Karpas-422 (cell line): Measurements from ENCODE around the gene DEF6. TPM values are rescaled to one million over a fixed set of nuclear protein-coding genes. Genes with fewer than 3 reads are reported as not detected.

Source experiments
- DNase-seq: peaks from one replicate; pipeline ENCODE4 v3.0.0-alpha.2; 2015
- H2AFZ ChIP-seq: fragments of 200-600 bp; sonication (generic); 2 replicates; pipeline ENCODE4 v1.6.1; 2014; ENCODE audit warnings: antibody characterized with exemption, low read length, mixed read lengths
- H3K27ac ChIP-seq: fragments of 200-600 bp; sonication (generic); 2 replicates; pipeline ENCODE4 v1.5.1; 2014; ENCODE audit warnings: mild to moderate bottlenecking, low read length, moderate library complexity
- H3K27me3 ChIP-seq: fragments of 200-600 bp; sonication (generic); 2 replicates; pipeline ENCODE4 v1.6.1; 2014; ENCODE audit warnings: low read length, mixed read lengths
- H3K36me3 ChIP-seq: fragments of 200-600 bp; sonication (generic); 2 replicates; pipeline ENCODE4 v1.6.1; 2014; ENCODE audit warnings: low read length, mixed read lengths; ENCODE audit not compliant: insufficient read depth
- H3K4me1 ChIP-seq: fragments of 200-600 bp; sonication (generic); 2 replicates; pipeline ENCODE4 v1.6.1; 2014; ENCODE audit warnings: mild to moderate bottlenecking, low read length, mixed read lengths
- H3K4me2 ChIP-seq: fragments of 200-600 bp; sonication (generic); 2 replicates; pipeline ENCODE4 v1.6.1; 2014; ENCODE audit warnings: low read length, low read depth, mild to moderate bottlenecking; ENCODE audit not compliant: poor library complexity, severe bottlenecking
- H3K4me3 ChIP-seq: fragments of 200-600 bp; sonication (generic); 2 replicates; pipeline ENCODE4 v1.5.1; 2014; ENCODE audit warnings: mild to moderate bottlenecking, antibody characterized with exemption, low read length, mixed read lengths
- H3K79me2 ChIP-seq: fragments of 200-600 bp; sonication (generic); 2 replicates; pipeline ENCODE4 v1.6.1; 2014; ENCODE audit warnings: mild to moderate bottlenecking, low read length, mixed read lengths
- H3K9ac ChIP-seq: fragments of 200-600 bp; sonication (generic); 2 replicates; pipeline ENCODE4 v1.6.0; 2014; ENCODE audit warnings: low read length
- H3K9me2 ChIP-seq: fragments of 200-600 bp; sonication (generic), shearing (Covaris generic); replicated peaks from 2 replicates; pipeline ENCODE4 v1.6.0; 2014; ENCODE audit warnings: mild to moderate bottlenecking, low read length, moderate library complexity; ENCODE audit not compliant: insufficient read depth
- H3K9me3 ChIP-seq: fragments of 300-700, 200-600 bp; sonication (generic); 2 replicates; pipeline ENCODE4 v1.6.1; 2014; ENCODE audit warnings: low read length, mixed read lengths
- H4K20me1 ChIP-seq: fragments of 200-600 bp; sonication (generic); 2 replicates; pipeline ENCODE4 v1.6.1; 2014; ENCODE audit warnings: mild to moderate bottlenecking, antibody characterized with exemption, low read length, low read depth; ENCODE audit not compliant: insufficient read depth
- total RNA-seq: library from RNA; depleted of rRNA; stranded (reverse); fragments of >200 nt; shearing (Covaris generic); gene quantifications from 2 replicates; pipeline ENCODE4 v1.2.3, GENCODE V29; 2014; ENCODE audit warnings: low replicate concordance

Gene DEF6
- total RNA-seq, 1 experiment from 2014 or later: 31.3 TPM

DNA sequence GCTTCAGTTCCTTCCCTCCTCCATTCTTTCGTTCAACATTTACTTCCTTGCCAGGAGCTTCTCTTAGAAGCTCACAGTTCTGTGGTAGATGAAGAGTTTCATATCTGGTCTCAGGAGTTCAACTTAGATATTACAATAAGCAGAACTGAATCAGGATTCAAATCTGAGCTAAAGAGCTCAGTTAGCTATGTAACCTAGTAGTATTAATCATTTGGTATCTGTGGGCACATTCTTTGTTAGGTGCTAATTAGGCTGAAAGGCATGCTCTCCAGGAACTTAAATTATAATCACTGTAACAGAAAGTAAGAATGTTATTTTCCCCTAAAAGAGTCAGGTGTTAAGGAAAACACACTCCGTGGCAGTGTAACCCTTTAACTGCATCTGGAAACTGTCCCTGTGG, 29.7 kb upstream of the DEF6 start:
- no peak overlapping the region for H3K27ac ChIP-seq
- H3K4me3 ChIP-seq: no peak overlapping the region
- H3K27me3 ChIP-seq: no peaks in the 10 kb centered on the region
- H3K4me1 ChIP-seq: peaks cover 21% of the 10 kb centered on the region
- H3K4me2 ChIP-seq: no peak overlapping the region
- H2AFZ ChIP-seq: no peak overlapping the region
- no peaks in the 10 kb centered on the region for H3K9me2 ChIP-seq
- no peak for DNase-seq
- H4K20me1 ChIP-seq: no peaks in the 10 kb centered on the region
- no peak overlapping the region for H3K9ac ChIP-seq
- H3K36me3 ChIP-seq: no peaks in the 10 kb centered on the region
- no peaks in the 10 kb centered on the region for H3K9me3 ChIP-seq
- H3K79me2 ChIP-seq: peaks cover 78% of the 10 kb centered on the region

DNA sequence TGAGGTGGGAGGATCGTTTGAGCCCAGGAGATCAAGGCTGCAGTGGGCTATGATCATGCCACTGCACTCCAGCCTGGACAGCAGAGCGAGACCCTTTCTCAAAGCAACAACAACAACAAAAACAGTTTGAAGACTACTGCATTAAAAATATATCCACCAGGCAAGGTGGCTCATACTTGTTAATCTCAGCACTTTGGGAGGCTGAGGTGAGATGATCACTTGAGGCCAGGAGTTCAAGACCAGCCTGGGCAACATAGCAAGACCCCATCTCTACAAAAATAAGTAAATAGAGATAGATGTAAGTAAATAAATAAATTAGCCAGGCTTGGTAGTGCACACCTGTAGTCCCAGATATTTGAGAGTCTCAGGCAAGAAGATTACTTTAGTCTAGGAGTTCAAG, 25.6 kb upstream of the DEF6 start:
- Histone ChIP-seq H3K4me3 (no peak overlapping the region), H3K9me3 (no peaks in the 10 kb centered on the region)
- no peak for DNase-seq

DNA sequence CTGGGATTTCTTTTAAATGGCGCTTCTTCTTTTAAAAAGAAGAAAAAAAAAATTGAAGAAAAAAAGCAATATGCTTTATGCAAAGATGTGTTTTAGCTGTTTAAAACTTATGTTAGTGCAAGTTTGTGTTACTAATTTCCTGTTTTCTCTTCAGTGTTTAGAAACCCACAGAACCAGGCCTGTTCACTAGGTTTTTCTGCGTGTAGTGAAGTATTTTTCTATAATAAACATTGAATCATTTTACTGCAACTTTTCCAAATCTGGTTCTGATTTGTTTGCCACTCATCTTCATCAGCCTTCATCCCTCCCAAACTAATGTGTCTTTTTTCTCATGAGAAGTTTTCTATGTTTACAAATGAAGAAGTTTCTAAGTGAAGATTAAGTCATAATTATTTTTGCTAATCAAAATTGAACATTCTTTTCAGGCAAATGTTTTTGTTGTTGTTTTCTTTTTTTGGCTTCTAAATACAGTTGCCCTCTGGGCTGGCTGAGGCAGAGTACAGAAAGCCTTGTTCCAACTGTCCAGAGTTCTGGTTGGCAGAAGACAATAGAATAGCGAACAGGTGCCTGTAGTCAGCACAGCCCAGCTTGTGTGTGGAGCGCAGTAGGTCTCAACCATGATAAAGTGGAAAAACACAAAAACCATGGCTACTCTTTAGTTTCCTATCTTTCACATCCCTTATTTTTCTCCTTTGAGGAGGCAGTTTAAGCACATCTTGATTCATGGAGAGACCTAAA, 23.6 kb upstream of the DEF6 start:
- no peaks in the 10 kb centered on the region for H3K9me2 ChIP-seq
- H3K4me3 ChIP-seq: no peak overlapping the region
- H4K20me1 ChIP-seq: no peaks in the 10 kb centered on the region
- no peaks in the 10 kb centered on the region for H3K36me3 ChIP-seq
- H3K9ac ChIP-seq: no peak overlapping the region
- no peak overlapping the region for H3K27ac ChIP-seq
- no peaks in the 10 kb centered on the region for H3K27me3 ChIP-seq
- no peak for DNase-seq
- H3K4me1 ChIP-seq: no peaks in the 10 kb centered on the region
- no peak overlapping the region for H3K4me2 ChIP-seq
- no peak overlapping the region for H2AFZ ChIP-seq
- no peaks in the 10 kb centered on the region for H3K9me3 ChIP-seq
- peaks cover 41% of the 10 kb centered on the region for H3K79me2 ChIP-seq

More for the DNA sequence above, 25.6 kb upstream of the DEF6 start:
- Histone ChIP-seq H3K27ac (no peak overlapping the region), H3K9me2 (no peaks in the 10 kb centered on the region), H3K9ac (no peak overlapping the region), H4K20me1 (no peaks in the 10 kb centered on the region), H3K79me2 (peaks cover 57% of the 10 kb centered on the region), H3K4me1 (no peaks in the 10 kb centered on the region), H3K27me3 (no peaks in the 10 kb centered on the region), H3K4me2 (no peak overlapping the region), H3K36me3 (no peaks in the 10 kb centered on the region), H2AFZ (no peak overlapping the region)

GRCh38 chr6:35275744-35276260, 21.8 kb upstream of the DEF6 start:
- H3K27ac ChIP-seq: no peak overlapping the region
- no peaks in the 10 kb centered on the region for H3K9me3 ChIP-seq
- H3K4me1 ChIP-seq: no peaks in the 10 kb centered on the region
- no peak overlapping the region for H3K4me3 ChIP-seq
- DNase-seq: no peak
- H3K79me2 ChIP-seq: peaks cover 26% of the 10 kb centered on the region
- H4K20me1 ChIP-seq: no peaks in the 10 kb centered on the region
- no peaks in the 10 kb centered on the region for H3K27me3 ChIP-seq
- no peak overlapping the region for H3K9ac ChIP-seq
- H3K4me2 ChIP-seq: no peak overlapping the region
- H2AFZ ChIP-seq: no peak overlapping the region
- no peaks in the 10 kb centered on the region for H3K9me2 ChIP-seq
- no peaks in the 10 kb centered on the region for H3K36me3 ChIP-seq

DNA sequence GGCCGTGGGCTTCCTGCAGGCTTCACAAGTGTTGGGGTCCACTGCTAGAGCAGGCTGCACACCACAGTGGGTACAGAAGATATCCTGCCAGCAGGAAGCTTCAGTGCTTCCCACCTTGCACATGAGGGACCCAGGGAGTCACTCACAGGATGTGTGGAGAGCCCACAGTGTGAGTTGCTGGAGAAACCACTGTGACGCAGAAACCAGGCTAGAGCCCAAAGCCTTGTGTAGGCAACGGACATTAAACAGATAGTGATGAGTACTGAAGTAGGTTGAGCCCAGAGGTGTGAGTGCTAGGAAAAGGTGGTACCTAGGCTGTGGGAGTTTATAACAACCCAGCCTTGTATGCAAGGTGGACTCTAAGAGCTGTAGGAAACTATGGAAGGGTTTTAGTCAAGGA, 18.9 kb upstream of the DEF6 start:
- Histone ChIP-seq H3K4me1 (no peaks in the 10 kb centered on the region), H3K27ac (no peak overlapping the region), H3K9me3 (no peaks in the 10 kb centered on the region), H3K79me2 (peaks cover 11% of the 10 kb centered on the region), H3K4me3 (no peak overlapping the region), H3K9me2 (no peaks in the 10 kb centered on the region), H3K4me2 (no peak overlapping the region), H2AFZ (no peak overlapping the region), H3K27me3 (no peaks in the 10 kb centered on the region), H3K9ac (no peak overlapping the region), H4K20me1 (no peaks in the 10 kb centered on the region), H3K36me3 (0 out of 2 replicates have a peak, but pooled peaks cover 6% of the 10 kb centered on the region)
- no peak for DNase-seq

DNA sequence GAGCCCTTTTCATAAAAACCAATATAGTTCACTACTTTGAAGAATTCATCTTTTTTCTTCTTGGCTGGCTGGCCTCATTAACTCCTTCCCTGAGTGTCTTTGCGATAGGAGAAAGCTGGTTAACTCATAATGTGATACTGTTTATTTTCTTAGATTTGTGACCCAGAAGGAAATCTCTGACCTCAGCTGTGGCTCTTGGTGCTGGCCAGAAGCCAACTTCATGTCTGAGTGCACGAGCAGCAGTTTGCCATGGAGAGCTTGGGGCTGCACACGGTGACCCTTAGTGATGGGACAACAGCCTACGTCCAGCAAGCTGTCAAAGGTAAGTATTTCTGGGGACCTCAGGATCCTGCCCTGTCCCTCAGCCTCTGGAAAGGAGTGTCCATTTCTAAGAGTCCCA, 16.7 kb upstream of the DEF6 start:
- Histone ChIP-seq H3K4me3 (no peak overlapping the region), H3K4me2 (no peak overlapping the region), H3K9ac (no peak overlapping the region), H3K36me3 (0 out of 2 replicates have a peak, but pooled peaks cover 6% of the 10 kb centered on the region), H4K20me1 (no peaks in the 10 kb centered on the region), H3K9me2 (no peaks in the 10 kb centered on the region), H2AFZ (no peak overlapping the region), H3K4me1 (no peaks in the 10 kb centered on the region), H3K27me3 (no peaks in the 10 kb centered on the region), H3K9me3 (no peaks in the 10 kb centered on the region), H3K79me2 (peaks cover 4% of the 10 kb centered on the region; the same call in 1 of the 2 replicates), H3K27ac (no peak overlapping the region)
- DNase-seq: no peak

DNA sequence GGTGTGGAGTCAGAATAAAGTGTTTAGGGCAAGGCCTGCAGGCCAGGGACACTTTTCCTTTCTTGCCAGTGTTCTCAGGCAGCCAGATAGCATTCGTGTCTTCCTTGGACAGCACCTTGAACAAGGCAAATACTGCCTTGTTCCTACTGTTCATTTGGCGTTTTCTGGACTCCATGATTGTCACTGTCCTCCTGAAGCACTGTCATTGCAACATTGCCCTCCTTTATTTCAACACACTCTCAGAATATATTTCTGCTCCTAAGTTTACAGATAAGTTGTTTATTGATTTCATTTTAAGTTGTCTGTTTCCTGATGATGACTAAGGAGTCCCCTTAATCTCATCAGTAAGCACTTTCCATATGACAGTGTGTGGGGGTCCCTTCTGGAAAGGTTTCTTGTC, 15.1 kb upstream of the DEF6 start:
- 0 out of 2 replicates have a peak, but pooled peaks cover 6% of the 10 kb centered on the region for H3K36me3 ChIP-seq
- H3K27ac ChIP-seq: no peak overlapping the region
- no peaks in the 10 kb centered on the region for H3K9me3 ChIP-seq
- H4K20me1 ChIP-seq: no peaks in the 10 kb centered on the region
- no peak overlapping the region for H3K4me3 ChIP-seq
- no peak overlapping the region for H3K9ac ChIP-seq
- no peak for DNase-seq
- H3K79me2 ChIP-seq: no peaks in the 10 kb centered on the region
- no peaks in the 10 kb centered on the region for H3K27me3 ChIP-seq
- no peaks in the 10 kb centered on the region for H3K4me1 ChIP-seq
- H3K9me2 ChIP-seq: no peaks in the 10 kb centered on the region
- no peak overlapping the region for H2AFZ ChIP-seq
- H3K4me2 ChIP-seq: no peak overlapping the region

DNA sequence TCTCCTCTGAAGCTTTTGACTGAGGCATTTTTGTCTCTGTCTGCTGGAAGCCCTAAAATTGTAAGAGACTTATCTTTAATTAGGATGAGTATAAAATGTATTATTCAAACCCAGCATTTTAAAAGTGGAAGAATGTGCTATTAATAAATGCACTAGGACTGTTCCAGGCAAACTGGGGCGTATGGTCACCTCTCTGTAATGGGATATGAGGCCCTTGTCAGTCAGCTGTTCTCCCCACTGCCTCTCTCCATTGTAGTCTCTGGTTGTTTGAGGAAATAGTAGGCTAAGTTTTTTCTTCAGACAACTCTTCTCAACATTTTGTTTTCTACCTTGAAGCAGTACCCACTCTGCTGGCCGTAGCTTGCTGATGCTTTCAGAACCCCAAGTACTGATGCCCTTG, 14.3 kb upstream of the DEF6 start:
- Histone ChIP-seq H3K79me2 (no peaks in the 10 kb centered on the region), H3K4me1 (no peaks in the 10 kb centered on the region), H3K9ac (no peak overlapping the region), H2AFZ (no peak overlapping the region), H4K20me1 (no peaks in the 10 kb centered on the region), H3K9me3 (no peaks in the 10 kb centered on the region), H3K27me3 (no peaks in the 10 kb centered on the region), H3K27ac (no peak overlapping the region), H3K36me3 (0 out of 2 replicates have a peak, but pooled peaks cover 6% of the 10 kb centered on the region), H3K4me2 (no peak overlapping the region), H3K9me2 (no peaks in the 10 kb centered on the region), H3K4me3 (no peak overlapping the region)
- DNase-seq: no peak
